WI38 (cell line): Measurements from ENCODE around the gene ABHD17B.

Experiments
- H3K4me3 ChIP-seq: 2 replicates; pipeline ENCODE4 v1.5.1; 2011; ENCODE audit warnings: low read depth, mild to moderate bottlenecking, control low read depth, low read length
- TF ChIP-seq, protein P1 (sequence below): IDR thresholded peaks from 2 replicates; pipeline ENCODE4 v1.5.1; 2012; ENCODE audit warnings: low read depth, mild to moderate bottlenecking, control low read depth, low read length

ABHD17B gene

DNA sequence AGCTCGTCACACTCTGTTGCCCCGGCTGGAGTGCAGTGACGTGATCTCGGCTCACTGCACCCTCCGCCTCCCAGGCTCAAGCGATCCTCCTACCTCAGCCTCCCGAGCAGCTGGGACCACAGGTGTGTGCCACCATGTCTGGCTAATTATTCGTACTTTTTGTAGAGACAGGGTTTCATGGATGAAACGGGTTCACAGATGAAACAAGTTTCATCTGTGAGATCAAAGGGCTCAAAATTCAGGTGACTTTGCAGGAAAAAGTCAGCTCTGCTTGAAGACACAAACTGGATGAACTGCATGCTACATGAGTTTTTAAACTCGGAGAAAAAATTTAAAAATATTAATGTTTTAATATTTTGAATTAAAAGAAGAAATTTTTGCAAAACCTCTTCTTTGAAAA is 24.5 kb downstream of the ABHD17B start:
- no peak overlapping the region for H3K4me3 ChIP-seq
- TF ChIP-seq, protein P1, sequence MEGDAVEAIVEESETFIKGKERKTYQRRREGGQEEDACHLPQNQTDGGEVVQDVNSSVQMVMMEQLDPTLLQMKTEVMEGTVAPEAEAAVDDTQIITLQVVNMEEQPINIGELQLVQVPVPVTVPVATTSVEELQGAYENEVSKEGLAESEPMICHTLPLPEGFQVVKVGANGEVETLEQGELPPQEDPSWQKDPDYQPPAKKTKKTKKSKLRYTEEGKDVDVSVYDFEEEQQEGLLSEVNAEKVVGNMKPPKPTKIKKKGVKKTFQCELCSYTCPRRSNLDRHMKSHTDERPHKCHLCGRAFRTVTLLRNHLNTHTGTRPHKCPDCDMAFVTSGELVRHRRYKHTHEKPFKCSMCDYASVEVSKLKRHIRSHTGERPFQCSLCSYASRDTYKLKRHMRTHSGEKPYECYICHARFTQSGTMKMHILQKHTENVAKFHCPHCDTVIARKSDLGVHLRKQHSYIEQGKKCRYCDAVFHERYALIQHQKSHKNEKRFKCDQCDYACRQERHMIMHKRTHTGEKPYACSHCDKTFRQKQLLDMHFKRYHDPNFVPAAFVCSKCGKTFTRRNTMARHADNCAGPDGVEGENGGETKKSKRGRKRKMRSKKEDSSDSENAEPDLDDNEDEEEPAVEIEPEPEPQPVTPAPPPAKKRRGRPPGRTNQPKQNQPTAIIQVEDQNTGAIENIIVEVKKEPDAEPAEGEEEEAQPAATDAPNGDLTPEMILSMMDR = no peak

DNA sequence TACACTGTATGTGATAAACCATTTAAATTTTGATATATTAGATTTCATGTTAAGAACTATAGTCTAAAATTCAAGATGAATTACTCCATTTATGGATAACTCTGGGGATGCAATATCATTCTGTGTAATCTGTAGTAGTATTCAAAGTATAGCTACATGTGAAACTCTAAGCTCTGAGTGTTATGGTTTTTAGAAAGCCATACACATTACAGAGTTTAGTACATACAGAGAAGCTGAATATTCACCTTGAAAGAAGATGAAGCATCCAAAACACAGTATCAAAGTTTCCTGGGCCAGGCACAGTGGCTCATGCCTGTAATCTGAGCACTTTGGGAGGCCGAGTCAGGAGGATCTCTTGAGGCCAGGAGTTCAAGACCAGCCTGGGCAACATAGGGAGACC is 25.0 kb downstream of the ABHD17B start:
- H3K4me3 ChIP-seq = no peak overlapping the region

GRCh38 chr9:71885467-71885866 is 25.5 kb downstream of the ABHD17B start:
- TF ChIP-seq, protein P1 = no peak
- H3K4me3 ChIP-seq = no peak overlapping the region

More for the DNA sequence above, 25.0 kb downstream of the ABHD17B start:
- TF ChIP-seq, protein P1 = no peak

DNA sequence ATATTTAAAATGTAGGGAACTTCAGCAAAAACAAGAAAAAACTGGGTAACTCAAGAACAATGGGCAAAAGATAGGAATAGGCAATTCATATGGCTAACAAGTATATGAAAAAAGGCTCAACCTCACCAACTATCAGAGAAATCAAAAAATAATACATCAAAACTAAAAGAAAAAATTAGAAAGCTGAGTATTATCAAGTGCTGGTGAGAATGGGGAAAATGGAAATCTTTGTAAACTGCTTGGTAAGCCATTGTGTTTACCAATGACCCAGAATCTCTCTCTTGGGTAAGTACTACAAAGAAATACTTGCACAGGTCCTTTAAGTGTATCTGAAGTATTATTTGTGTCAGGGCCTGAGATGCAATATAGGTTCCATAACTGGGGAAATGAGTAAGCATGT is 27.0 kb downstream of the ABHD17B start:
- TF ChIP-seq, protein P1 = no peak
- H3K4me3 ChIP-seq = no peak overlapping the region

DNA sequence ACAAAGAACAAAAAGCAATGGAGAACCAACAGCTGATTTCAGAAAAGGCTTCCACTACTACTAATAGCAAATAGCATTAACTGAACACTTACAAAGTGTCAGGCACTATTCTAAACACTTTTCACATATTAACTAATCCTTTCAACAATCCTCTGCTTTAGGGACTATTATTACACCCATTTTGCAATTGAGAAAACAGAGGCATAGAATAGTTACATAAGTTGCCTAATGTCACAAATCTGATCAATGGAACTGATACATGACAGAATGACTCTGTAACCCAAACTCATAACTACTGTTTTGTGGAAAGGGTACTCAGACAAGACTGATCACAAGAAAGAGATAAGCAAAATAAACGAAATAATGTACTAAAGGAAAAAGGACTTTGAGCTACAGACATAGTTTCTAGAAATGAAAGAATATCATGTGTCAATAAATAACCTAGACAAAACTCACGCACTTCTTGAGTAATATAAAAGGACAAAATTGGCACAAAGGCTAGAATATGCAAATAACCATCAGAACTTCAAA is 31.3 kb downstream of the ABHD17B start:
- TF ChIP-seq, protein P1 = no peak

GRCh38 chr9:71878327-71879274 is 32.4 kb downstream of the ABHD17B start:
- TF ChIP-seq, protein P1 = no peak
- no peak overlapping the region for H3K4me3 ChIP-seq

More for the DNA sequence above, 31.3 kb downstream of the ABHD17B start:
- H3K4me3 ChIP-seq = no peak overlapping the region

DNA sequence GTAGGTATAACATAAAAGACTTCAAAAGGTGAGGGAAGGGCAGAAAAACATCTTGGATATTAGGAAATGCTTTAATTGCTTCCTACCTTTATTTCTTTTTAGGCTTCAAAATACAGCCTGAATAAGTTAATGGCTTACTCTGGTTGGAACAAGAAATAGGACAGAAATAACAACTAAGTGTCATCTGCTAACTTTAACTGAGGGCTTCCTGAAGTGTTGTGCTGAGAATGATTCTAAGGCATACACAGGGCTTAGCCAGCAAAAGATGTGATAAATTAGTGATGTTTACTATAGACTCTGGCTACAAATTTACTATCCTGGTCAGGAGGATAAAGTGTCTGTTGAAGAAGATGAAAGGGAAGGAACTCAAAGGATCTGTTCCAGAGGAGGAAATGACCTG is 34.2 kb downstream of the ABHD17B start:
- H3K4me3 ChIP-seq = no peak overlapping the region
- TF ChIP-seq, protein P1 = no peak
